IMR-90 (cell line): ENCODE measurements around the gene KRI1.

ENCODE experiments used
- BHLHE40 ChIP-seq: fragments of 150-350 bp; IDR thresholded peaks from 2 replicates; pipeline ENCODE4 v1.6.1; 2016; ENCODE audit warnings: mild to moderate bottlenecking, low read depth, low read length
- MAFK ChIP-seq: IDR thresholded peaks from 2 replicates; pipeline ENCODE4 v1.6.1; 2012; ENCODE audit warnings: low read depth, low read length, improper control_type of control experiment
- MXI1 ChIP-seq: IDR thresholded peaks from 2 replicates; pipeline ENCODE4 v1.6.1; 2012; ENCODE audit warnings: low read depth, mild to moderate bottlenecking, low read length, moderate library complexity, borderline replicate concordance
- POLR2A ChIP-seq: IDR thresholded peaks from 2 replicates; pipeline ENCODE4 v1.6.1; 2012; ENCODE audit warnings: mild to moderate bottlenecking, low read depth, low read length
- RFX5 ChIP-seq: IDR thresholded peaks from 2 replicates; pipeline ENCODE4 v1.8.0; 2012; ENCODE audit warnings: low read depth, mild to moderate bottlenecking, low read length, moderate library complexity
- USF2 ChIP-seq: fragments of 150-350 bp; IDR thresholded peaks from 2 replicates; pipeline ENCODE4 v1.6.1; 2017; ENCODE audit warnings: mild to moderate bottlenecking, antibody characterized with exemption, low read length, low read depth
- TF ChIP-seq, protein P1 (sequence below): conservative IDR thresholded peaks from 2 replicates; pipeline ENCODE4 v1.5.1; 2012; ENCODE audit warnings: mild to moderate bottlenecking, low read depth, low read length, improper control_type of control experiment

DNA sequence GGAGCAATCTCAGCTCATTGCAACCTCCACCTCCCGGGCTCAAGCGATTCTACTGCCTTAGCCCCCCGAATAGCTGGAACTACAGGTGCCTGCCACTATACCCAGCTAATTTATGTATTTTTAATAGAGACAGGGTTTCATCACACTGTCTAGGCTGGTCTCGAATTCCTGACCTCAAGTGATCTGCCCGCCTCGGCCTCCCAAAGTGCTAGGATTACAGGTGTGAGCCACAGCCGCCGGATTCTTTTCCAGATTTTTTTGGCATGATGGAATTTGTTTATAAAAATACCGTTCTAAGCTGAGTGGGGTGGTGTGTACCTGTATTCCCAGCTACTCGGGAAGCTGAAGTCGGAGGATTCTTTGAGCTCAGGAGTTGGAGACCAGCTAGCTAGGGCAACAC lies 28.1 kb downstream of the KRI1 start:
- TF ChIP-seq USF2 (no peak), POLR2A (no peak), MXI1 (no peak), MAFK (no peak), RFX5 (no peak), BHLHE40 (no peak)
- TF ChIP-seq, protein P1, sequence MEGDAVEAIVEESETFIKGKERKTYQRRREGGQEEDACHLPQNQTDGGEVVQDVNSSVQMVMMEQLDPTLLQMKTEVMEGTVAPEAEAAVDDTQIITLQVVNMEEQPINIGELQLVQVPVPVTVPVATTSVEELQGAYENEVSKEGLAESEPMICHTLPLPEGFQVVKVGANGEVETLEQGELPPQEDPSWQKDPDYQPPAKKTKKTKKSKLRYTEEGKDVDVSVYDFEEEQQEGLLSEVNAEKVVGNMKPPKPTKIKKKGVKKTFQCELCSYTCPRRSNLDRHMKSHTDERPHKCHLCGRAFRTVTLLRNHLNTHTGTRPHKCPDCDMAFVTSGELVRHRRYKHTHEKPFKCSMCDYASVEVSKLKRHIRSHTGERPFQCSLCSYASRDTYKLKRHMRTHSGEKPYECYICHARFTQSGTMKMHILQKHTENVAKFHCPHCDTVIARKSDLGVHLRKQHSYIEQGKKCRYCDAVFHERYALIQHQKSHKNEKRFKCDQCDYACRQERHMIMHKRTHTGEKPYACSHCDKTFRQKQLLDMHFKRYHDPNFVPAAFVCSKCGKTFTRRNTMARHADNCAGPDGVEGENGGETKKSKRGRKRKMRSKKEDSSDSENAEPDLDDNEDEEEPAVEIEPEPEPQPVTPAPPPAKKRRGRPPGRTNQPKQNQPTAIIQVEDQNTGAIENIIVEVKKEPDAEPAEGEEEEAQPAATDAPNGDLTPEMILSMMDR = no peak
